ENCODE data around the gene DNPEP. TPM values are rescaled to one million over a fixed set of nuclear protein-coding genes. Genes with fewer than 3 reads are reported as not detected.

Gene DNPEP
- total RNA-seq, 6 experiments from 2014 or later: 37.1 to 60.2 (median 47.0) TPM

DNA sequence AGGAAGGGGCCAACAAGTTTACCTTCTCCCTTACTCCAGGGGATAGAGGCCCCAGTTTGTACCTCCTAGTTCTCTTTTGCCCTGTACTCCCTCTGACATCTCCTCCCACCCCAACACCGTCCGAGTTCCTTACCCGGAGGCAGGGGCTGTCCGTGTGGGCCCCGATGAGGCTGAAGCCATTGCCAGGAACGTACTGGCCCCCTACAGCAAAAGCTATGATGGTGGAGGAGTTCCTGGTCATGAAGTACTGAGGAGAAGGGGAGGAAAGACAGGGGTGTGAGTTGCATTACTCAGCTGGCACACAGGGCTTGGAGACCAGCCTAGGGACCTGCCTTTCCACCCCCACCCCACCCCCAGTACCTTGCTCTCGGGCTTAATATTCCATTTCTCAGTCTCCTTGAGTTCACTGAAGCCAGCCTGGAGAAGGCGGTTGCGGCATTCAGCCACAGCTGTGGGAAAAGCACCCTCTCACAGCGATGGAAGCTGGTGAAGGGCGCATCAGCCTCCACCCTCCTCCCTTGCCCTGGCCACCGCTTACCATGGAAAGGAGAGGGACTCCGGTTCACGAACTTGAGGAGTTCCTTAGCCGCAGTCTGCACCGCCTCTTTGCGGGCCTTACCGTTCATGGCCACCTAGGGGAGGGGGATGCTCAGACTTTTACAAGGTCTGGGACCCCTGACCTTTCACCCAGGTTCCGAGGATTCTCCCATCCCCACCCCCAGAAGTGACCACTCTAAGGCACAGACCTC lies 1.0 kb downstream of the DNPEP start:
- no peaks in the 10 kb centered on the region for H3K27me3 ChIP-seq
- DNase-seq: no peak
- peaks cover 0 to 44% (median 26%) of the 10 kb centered on the region in 4 donors for H3K36me3 ChIP-seq
- peak overlapping the region; percentile 93 to 97 (median 94) for H3K4me3 ChIP-seq
- no peaks in the 10 kb centered on the region for H3K9me3 ChIP-seq
- intact Hi-C loops (cut with DNase I): no loop called here
- WGBS (ENCODE audit: insufficient coverage, low coverage, low lambda C conversion rate, missing lambda C conversion rate): 31% methylated on average over 16 of the region's 19 CpGs
- H3K4me1 ChIP-seq: peaks cover 0 to 12% (median 0%) of the 10 kb centered on the region in 4 donors
- no peak for ATAC-seq
- TF ChIP-seq, protein P1, sequence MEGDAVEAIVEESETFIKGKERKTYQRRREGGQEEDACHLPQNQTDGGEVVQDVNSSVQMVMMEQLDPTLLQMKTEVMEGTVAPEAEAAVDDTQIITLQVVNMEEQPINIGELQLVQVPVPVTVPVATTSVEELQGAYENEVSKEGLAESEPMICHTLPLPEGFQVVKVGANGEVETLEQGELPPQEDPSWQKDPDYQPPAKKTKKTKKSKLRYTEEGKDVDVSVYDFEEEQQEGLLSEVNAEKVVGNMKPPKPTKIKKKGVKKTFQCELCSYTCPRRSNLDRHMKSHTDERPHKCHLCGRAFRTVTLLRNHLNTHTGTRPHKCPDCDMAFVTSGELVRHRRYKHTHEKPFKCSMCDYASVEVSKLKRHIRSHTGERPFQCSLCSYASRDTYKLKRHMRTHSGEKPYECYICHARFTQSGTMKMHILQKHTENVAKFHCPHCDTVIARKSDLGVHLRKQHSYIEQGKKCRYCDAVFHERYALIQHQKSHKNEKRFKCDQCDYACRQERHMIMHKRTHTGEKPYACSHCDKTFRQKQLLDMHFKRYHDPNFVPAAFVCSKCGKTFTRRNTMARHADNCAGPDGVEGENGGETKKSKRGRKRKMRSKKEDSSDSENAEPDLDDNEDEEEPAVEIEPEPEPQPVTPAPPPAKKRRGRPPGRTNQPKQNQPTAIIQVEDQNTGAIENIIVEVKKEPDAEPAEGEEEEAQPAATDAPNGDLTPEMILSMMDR (IDR thresholded peaks at IDR 0.05): no peak
- no peak for TF ChIP-seq POLR2A (IDR thresholded peaks at IDR 0.05)
- peak overlapping the region; percentile 89 to 96 (median 89) for H3K27ac ChIP-seq

DNA sequence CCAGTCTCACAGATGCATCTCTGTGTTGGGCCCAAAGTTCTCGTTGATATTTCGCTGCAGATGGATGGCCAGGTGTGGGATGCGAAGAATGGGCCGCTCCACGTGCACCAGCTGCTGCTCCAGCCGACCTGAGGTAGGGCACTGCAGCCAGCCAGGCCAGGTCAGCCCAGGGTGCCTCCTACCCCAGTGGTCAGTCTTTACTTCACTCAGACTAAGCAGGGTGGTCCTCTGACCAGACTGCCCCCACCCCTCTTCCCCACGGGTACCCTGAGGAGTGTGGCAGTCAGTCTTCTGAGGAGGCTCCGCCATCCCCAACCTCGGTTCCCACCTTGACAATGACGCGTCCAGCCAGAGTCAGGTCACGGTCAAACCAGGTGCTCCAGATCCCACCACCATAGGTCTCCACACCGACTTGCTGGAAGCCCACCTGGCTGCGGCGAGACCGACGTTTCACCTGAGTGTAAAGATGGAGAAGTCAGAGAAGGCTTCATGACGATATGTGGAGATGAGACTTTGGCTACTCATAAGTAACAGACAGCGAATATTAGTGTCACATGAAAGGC lies 1.7 kb downstream of the DNPEP start:
- TF ChIP-seq POLR2A (IDR thresholded peaks at IDR 0.05): no peak
- TF ChIP-seq, protein P1 (IDR thresholded peaks at IDR 0.05): no peak
- Histone ChIP-seq H3K4me3 (no peak overlapping the region), H3K27ac (no peak overlapping the region), H3K27me3 (no peaks in the 10 kb centered on the region), H3K4me1 (peaks cover 0 to 12% (median 0%) of the 10 kb centered on the region in 4 donors), H3K9me3 (no peaks in the 10 kb centered on the region), H3K36me3 (peaks cover 0 to 50% (median 26%) of the 10 kb centered on the region in 4 donors)
- ATAC-seq (no peak), DNase-seq (no peak)
- intact Hi-C loops (cut with DNase I): no loop called here
- 94% methylated on average over 8 of the region's 19 CpGs for WGBS (ENCODE audit: insufficient coverage, low coverage, low lambda C conversion rate, missing lambda C conversion rate)

DNA sequence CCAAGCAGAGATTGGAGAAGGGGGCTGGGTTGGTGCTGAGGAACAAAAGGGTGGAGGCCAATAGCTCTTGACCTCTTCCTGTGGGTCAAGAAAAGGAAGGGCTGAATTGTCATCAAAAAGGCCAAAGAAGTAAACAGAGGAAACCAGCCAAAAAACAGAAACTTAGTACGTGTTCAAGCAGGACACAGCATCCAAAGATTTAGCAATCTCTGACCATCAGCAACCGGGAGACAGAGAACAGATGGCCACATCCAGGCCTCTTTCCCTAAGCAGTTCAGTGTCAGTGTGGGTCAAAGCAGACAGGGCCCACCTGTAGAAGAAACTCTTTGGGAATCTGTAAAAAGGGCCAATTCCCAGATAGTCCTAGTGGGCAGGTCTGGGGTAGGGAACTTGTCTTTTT lies 2.9 kb downstream of the DNPEP start:
- H3K36me3 ChIP-seq: peaks cover 0 to 54% (median 30%) of the 10 kb centered on the region in 4 donors
- 29% methylated on average over 2 of the region's 2 CpGs for WGBS (ENCODE audit: insufficient coverage, low coverage, low lambda C conversion rate, missing lambda C conversion rate)
- ATAC-seq: no peak
- DNase-seq: no peak
- H3K4me1 ChIP-seq: peaks cover 0 to 12% (median 0%) of the 10 kb centered on the region in 4 donors
- H3K27ac ChIP-seq: no peak overlapping the region
- intact Hi-C loops (cut with DNase I): no loop called here
- no peaks in the 10 kb centered on the region for H3K27me3 ChIP-seq
- no peak overlapping the region for H3K4me3 ChIP-seq
- TF ChIP-seq, protein P1 (IDR thresholded peaks at IDR 0.05): no peak
- TF ChIP-seq POLR2A (IDR thresholded peaks at IDR 0.05): no peak
- H3K9me3 ChIP-seq: no peaks in the 10 kb centered on the region

DNA sequence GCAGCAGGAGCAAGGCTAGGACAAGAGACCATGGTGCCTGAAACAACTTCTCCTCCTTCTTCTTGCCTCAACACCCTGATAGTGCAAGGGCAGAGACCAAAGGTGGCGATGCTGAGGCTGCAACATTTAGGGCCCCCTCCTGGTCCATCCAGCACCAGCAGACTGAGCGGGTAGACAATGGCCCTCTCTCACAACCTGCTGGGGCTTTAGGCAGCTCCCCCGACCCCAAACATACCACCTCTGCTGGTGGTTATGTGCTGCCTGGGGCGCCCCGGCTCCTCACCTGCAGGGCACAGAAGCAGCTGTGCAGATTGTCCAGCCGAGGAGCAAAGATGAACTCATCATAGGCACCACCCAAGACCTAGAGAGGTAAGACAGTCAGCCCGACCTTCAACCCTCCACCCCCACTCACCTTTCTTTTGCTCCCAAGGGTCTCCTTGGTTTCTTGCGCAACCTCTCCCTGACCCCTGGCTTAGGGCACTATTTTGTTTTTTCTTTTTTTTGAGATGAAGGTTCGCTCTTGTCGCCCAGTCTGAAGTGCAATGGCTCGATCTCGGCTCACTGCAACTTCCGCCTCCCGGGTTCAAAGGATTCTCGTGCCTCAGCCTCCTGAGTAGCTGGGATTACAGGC lies 3.5 kb downstream of the DNPEP start:
- intact Hi-C loops (cut with DNase I): no loop called here
- DNase-seq: no peak
- Histone ChIP-seq H3K9me3 (no peaks in the 10 kb centered on the region), H3K36me3 (peaks cover 0 to 54% (median 30%) of the 10 kb centered on the region in 4 donors), H3K27me3 (no peaks in the 10 kb centered on the region), H3K4me3 (no peak overlapping the region), H3K27ac (no peak overlapping the region), H3K4me1 (peaks cover 0 to 12% (median 0%) of the 10 kb centered on the region in 4 donors)
- WGBS (ENCODE audit: insufficient coverage, low coverage, low lambda C conversion rate, missing lambda C conversion rate): 100% methylated on average over 4 of the region's 15 CpGs
- TF ChIP-seq POLR2A (IDR thresholded peaks at IDR 0.05): no peak
- TF ChIP-seq, protein P1 (IDR thresholded peaks at IDR 0.05): no peak
- no peak for ATAC-seq

Measured in right lobe of liver (tissue), 6 donors.